Osteoblast (primary cell): ENCODE measurements around the gene RAB3D. TPM values are rescaled to one million over a fixed set of nuclear protein-coding genes. Genes with fewer than 3 reads are reported as not detected.

Experiments
- DNase-seq: peaks from one replicate; pipeline ENCODE4 v3.0.0; 2011; ENCODE audit warnings: low spot score, mixed read lengths; ENCODE audit not compliant: insufficient read length; ENCODE audit errors: missing footprints
- H2AFZ ChIP-seq: 2 replicates; pipeline ENCODE4 v1.6.0; 2011; ENCODE audit warnings: mild to moderate bottlenecking, low read length
- H3K27ac ChIP-seq: 2 replicates; pipeline ENCODE4 v1.5.1; 2011; ENCODE audit warnings: mild to moderate bottlenecking, low read depth, low read length, moderate library complexity
- H3K27me3 ChIP-seq: 2 replicates; pipeline ENCODE4 v1.6.0; 2012; ENCODE audit warnings: mild to moderate bottlenecking, control low read depth, inconsistent platforms, low read length, moderate library complexity; ENCODE audit not compliant: insufficient read depth
- H3K36me3 ChIP-seq: 2 replicates; pipeline ENCODE4 v1.5.1; 2011; ENCODE audit warnings: mild to moderate bottlenecking, low read length, control low read depth, moderate library complexity; ENCODE audit not compliant: insufficient read depth
- H3K4me1 ChIP-seq: 2 replicates; pipeline ENCODE4 v1.5.1; 2011; ENCODE audit warnings: mild to moderate bottlenecking, low read length, control low read depth, moderate library complexity; ENCODE audit not compliant: insufficient read depth
- H3K4me2 ChIP-seq: 2 replicates; pipeline ENCODE4 v1.6.0; 2011; ENCODE audit warnings: mild to moderate bottlenecking, low read length; ENCODE audit not compliant: insufficient read depth
- H3K4me3 ChIP-seq: fragments of 200-600 bp; sonication (generic); 3 replicates; pipeline ENCODE4 v1.5.1; 2012; ENCODE audit warnings: mild to moderate bottlenecking, low read length, inconsistent platforms; ENCODE audit not compliant: insufficient read depth
- H3K79me2 ChIP-seq: 2 replicates; pipeline ENCODE4 v1.6.0; 2012; ENCODE audit warnings: mild to moderate bottlenecking, low read length, control low read depth, inconsistent platforms; ENCODE audit not compliant: insufficient read depth
- H3K9me3 ChIP-seq: 2 replicates; pipeline ENCODE4 v1.5.1; 2011; ENCODE audit warnings: low read depth, low read length, control low read depth
- H4K20me1 ChIP-seq: 2 replicates; pipeline ENCODE4 v1.6.0; 2012; ENCODE audit warnings: mild to moderate bottlenecking, low read length, control low read depth; ENCODE audit not compliant: insufficient read depth
- total RNA-seq: library from RNA; depleted of rRNA; stranded (reverse); fragments of >200 nt; gene quantifications from 2 replicates; pipeline ENCODE4 v1.2.3, GENCODE V29; 2012
- TF ChIP-seq, protein P1 (sequence below): IDR thresholded peaks from 2 replicates; pipeline ENCODE4 v1.5.1; 2011; ENCODE audit warnings: mild to moderate bottlenecking, low read depth, low read length, moderate library complexity; ENCODE audit errors: extremely low read depth

Gene RAB3D
- total RNA-seq, 1 donor: 3.3 TPM

- Histone ChIP-seq H3K4me1 (peaks cover 3% of the 10 kb centered on the region), H3K4me2 (no peak overlapping the region), H3K36me3 (no peaks in the 10 kb centered on the region), H2AFZ (no peak overlapping the region), H3K9me3 (no peaks in the 10 kb centered on the region), H3K79me2 (no peaks in the 10 kb centered on the region), H3K27me3 (peaks cover 2% of the 10 kb centered on the region), H3K4me3 (no peak overlapping the region), H3K27ac (no peak overlapping the region), H4K20me1 (no peaks in the 10 kb centered on the region)
- TF ChIP-seq, protein P1, sequence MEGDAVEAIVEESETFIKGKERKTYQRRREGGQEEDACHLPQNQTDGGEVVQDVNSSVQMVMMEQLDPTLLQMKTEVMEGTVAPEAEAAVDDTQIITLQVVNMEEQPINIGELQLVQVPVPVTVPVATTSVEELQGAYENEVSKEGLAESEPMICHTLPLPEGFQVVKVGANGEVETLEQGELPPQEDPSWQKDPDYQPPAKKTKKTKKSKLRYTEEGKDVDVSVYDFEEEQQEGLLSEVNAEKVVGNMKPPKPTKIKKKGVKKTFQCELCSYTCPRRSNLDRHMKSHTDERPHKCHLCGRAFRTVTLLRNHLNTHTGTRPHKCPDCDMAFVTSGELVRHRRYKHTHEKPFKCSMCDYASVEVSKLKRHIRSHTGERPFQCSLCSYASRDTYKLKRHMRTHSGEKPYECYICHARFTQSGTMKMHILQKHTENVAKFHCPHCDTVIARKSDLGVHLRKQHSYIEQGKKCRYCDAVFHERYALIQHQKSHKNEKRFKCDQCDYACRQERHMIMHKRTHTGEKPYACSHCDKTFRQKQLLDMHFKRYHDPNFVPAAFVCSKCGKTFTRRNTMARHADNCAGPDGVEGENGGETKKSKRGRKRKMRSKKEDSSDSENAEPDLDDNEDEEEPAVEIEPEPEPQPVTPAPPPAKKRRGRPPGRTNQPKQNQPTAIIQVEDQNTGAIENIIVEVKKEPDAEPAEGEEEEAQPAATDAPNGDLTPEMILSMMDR: no peak
- DNase-seq: no peak
Observed at GRCh38 chr19:11281356-11282049, 58.0 kb downstream of the RAB3D start.

GRCh38 chr19:11279505-11280236 is 59.8 kb downstream of the RAB3D start:
- Histone ChIP-seq H3K36me3 (no peaks in the 10 kb centered on the region), H3K4me2 (no peak overlapping the region), H3K4me3 (no peak overlapping the region), H4K20me1 (no peaks in the 10 kb centered on the region), H2AFZ (peak overlapping the region; percentile 29), H3K9me3 (no peaks in the 10 kb centered on the region), H3K4me1 (no peaks in the 10 kb centered on the region), H3K79me2 (no peaks in the 10 kb centered on the region), H3K27ac (no peak overlapping the region), H3K27me3 (peaks cover 2% of the 10 kb centered on the region)
- TF ChIP-seq, protein P1: no peak
- DNase-seq: peak; percentile 58

- peak; percentile 54 for DNase-seq
- Histone ChIP-seq H3K4me3 (no peak overlapping the region), H3K36me3 (no peaks in the 10 kb centered on the region), H4K20me1 (no peaks in the 10 kb centered on the region), H3K79me2 (no peaks in the 10 kb centered on the region), H3K4me1 (no peaks in the 10 kb centered on the region), H3K9me3 (no peaks in the 10 kb centered on the region), H3K27ac (no peak overlapping the region), H3K4me2 (no peak overlapping the region), H3K27me3 (peaks cover 2% of the 10 kb centered on the region), H2AFZ (no peak overlapping the region)
- TF ChIP-seq, protein P1: no peak
Observed at GRCh38 chr19:11278670-11279069, 60.8 kb downstream of the RAB3D start.

GRCh38 chr19:11274533-11275086 is 64.8 kb downstream of the RAB3D start:
- H3K27ac ChIP-seq: no peak overlapping the region
- no peak overlapping the region for H2AFZ ChIP-seq
- no peaks in the 10 kb centered on the region for H3K79me2 ChIP-seq
- no peaks in the 10 kb centered on the region for H3K9me3 ChIP-seq
- no peaks in the 10 kb centered on the region for H3K4me1 ChIP-seq
- no peaks in the 10 kb centered on the region for H3K36me3 ChIP-seq
- H3K4me3 ChIP-seq: no peak overlapping the region
- H4K20me1 ChIP-seq: no peaks in the 10 kb centered on the region
- DNase-seq: no peak
- TF ChIP-seq, protein P1: no peak
- H3K4me2 ChIP-seq: no peak overlapping the region
- no peaks in the 10 kb centered on the region for H3K27me3 ChIP-seq
